NCI-H1436 (cell line): ENCODE data around the gene KRTAP4-6.
"Not testable (repeated sequence)": the region's sequence is repeated elsewhere in the genome, so short reads cannot be mapped to it uniquely, and the experiment has no call there.

Source experiments
- DNase-seq: peaks from one replicate; lab custom pipeline; 2025; lab: John Stamatoyannopoulos, UW

The KRTAP4-6 gene

DNA sequence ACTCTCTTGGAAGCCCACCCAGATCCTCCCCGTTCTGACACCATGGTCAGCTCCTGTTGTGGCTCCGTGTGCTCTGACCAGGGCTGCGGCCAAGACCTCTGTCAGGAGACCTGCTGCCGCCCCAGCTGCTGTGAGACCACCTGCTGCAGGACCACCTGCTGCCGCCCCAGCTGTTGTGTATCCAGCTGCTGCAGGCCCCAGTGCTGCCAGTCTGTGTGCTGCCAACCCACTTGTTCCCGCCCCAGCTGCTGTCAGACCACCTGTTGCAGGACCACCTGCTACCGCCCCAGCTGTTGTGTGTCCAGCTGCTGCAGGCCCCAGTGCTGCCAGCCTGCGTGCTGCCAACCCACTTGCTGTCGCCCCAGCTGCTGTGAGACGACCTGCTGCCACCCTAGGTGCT lies 35.0 kb downstream of the KRTAP4-6 start, which contains the start of gene KRTAP4-9:
Gene KRTAP4-9 (plus strand): TSS at position 43 of the 400 bp plus-strand sequence. CDS start 0 bp downstream, at position 43.
- not testable (repeated sequence) for DNase-seq

DNA sequence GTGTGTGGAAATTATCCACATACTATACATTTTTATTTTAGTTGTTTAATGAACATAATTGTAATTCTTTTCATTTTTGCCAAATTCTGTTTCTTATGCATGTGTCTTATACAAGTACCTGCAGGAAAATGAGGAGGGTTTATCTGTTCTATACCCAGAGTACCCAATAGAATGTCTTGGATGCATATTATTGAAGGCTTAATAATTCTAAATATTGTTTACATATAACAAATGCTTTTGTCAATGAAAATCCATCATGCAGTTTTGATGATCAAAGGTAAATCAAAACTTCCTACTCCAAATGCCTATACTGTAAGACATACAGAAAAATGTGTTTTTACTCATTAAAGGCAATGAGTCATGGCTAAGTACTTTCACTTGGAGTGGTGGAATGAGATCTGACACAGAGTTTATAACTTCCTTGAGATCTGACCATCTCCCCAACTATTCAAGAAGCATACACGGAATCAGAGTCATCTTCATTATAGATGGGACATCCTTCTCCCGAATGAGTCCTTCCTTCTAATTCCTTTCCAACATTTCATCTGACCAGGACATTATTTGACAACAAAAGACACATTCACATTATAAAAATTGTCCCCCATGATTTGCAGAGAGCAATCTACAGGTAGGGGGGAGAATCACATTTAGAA lies 35.8 kb downstream of the KRTAP4-6 start:
- DNase-seq = not testable (repeated sequence)

GRCh38 chr17:41103896-41104295 lies 36.4 kb downstream of the KRTAP4-6 start:
- no peak for DNase-seq

- DNase-seq = no peak
Observed at GRCh38 chr17:41101586-41102259, 38.6 kb downstream of the KRTAP4-6 start, which contains the start of gene KRTAP4-16. KRTAP4-16 (minus strand) TSS chr17:41102209; CDS start chr17:41102209, 0 bp downstream.

DNA sequence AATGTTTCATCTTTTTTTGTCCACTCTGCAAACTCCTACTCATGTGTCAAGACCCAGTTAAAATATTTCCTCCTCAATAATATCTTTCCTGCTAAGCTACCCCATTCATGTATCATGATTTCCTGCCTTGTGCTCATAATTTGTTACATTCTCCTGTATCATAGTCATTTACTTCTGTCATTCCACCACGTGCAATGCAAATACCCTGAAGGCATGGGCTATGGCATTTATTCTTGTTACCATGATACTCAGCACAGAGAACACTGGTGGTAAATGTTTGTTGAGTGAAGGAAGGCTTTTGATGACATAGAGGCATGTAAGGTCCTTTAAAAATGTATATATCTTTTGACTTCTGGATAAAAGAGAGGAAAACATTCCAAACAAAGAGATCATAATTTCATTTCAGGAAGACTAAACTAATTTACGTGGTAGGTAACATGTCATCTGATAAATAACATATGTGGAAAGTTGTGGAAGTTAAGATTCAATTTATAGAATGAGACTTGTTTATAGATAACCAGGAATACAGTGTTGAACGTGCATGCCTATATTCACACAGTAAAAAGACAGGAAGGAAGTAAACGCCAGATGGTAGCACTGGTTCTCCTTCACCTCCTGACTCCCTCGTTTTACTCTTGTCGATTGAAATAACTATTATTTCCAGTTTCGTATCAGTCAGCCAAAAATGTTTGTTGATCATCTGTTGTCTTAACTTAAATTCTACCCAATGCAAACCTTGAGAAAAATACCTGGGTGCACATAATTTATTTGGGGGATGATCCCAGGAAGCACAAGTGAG lies 40.5 kb downstream of the KRTAP4-6 start:
- DNase-seq = not testable (repeated sequence)

GRCh38 chr17:41098481-41098880 lies 41.9 kb downstream of the KRTAP4-6 start:
- DNase-seq = no peak

DNA sequence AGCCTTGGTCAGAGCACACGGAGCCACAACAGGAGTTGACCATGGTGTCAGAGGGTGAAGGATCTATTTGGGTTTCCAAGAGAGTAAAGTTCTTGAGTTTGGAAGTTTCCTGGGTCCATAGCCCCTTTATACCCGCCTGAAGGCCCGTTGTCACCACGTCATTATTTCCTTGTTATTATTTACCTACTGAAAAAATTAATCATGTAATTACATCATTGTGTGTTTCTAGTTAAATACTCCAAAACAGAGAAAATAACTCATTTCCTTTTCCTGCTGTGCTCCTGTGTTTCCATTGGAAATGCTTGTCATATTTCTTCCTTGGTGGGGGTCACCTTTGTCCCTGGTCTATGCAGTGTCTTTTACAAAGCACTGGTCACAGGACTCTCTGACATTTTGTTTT lies 42.3 kb downstream of the KRTAP4-6 start, which contains the start of gene KRTAP4-8:
Gene KRTAP4-8 (minus strand): TSS at position 101 of the 400 bp plus-strand sequence. CDS start 58 bp downstream, at position 43.
- no peak for DNase-seq

DNA sequence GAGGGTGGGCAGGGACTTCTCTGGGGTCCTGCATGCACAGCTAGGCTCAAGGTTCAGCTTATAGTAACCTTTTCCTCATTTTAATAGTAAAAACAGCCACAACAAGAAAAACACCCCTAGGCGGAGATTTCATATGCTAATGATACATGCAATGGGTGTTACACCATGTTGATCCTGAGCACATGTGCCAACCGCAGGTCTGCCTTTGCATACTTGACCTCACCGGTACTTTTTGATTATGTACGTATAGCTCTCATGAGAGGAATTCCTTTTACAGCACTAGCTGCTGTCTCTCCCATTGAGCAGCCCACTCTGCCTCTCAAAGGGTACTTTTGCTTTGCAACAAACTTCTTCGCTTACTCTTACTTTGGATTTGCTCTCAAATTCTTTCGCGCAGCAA lies 44.3 kb downstream of the KRTAP4-6 start:
- no peak for DNase-seq
